Raji (cell line): ENCODE data around the gene PAK3.

Source experiments
- POLR2A ChIP-seq: IDR thresholded peaks from 2 replicates; pipeline ENCODE4 v1.6.1; 2011; ENCODE audit warnings: low read depth, low read length, control low read depth; ENCODE audit not compliant: insufficient read depth

PAK3 gene

DNA sequence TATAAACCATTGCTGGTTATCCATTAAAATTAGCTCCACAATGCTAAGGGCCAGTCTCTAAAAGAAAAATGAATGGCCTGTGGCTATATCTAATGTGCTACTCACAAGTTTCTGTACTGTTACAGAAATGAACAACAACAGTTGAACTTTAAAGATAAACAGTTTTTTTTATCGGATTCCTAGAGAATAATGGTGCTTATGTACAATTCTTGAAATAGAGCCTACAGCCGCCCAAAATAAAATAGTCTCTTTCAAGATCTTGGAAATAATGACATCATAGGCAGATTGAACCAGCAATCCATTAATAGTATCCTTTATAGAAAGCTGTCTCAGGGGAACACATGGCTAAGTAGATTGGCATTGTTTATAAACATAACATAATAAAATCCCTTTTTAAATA, 23.4 kb downstream of the PAK3 start:
- TF ChIP-seq POLR2A: no peak

DNA sequence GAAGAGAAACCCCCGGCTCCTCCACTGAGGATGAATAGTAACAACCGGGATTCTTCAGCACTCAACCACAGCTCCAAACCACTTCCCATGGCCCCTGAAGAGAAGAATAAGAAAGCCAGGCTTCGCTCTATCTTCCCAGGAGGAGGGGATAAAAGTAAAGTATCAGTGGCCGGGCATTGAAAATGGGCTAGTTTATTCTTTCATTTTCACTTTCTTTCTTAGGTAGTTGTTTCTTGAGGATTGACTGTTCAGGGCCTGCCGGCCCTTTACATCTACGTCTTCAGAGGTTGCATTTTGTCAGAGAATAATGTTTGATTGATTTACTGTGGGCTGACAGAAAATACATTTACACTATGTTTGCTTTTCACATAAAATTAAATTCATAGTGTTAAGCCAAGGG, 27.1 kb downstream of the PAK3 start:
- TF ChIP-seq POLR2A: no peak

DNA sequence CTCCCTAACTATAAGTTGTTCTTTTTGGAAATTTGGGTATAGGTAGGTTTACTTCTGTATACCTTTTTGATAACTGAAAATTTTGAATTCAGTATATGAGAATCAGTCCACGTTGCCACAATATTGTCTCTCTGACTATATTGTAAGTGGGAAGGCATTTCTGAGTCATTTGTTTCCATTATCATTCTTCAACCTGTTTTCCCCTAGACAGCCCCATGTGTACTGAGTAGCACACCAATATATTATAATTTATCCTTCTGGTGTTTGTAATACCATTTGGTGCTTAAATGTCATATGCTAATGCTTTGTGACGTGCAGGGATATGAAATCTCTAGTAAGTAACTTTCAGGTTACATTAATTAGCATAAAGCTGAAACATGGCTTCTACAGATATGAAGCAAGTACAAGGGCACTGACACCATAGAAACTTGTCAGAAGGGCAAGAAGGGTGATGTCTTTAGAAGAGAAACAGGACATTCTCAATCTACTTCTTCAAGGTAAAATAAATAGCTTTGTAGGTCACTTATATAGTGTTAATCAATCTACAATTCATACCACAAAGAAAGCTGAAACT, 27.7 kb downstream of the PAK3 start:
- no peak for TF ChIP-seq POLR2A

DNA sequence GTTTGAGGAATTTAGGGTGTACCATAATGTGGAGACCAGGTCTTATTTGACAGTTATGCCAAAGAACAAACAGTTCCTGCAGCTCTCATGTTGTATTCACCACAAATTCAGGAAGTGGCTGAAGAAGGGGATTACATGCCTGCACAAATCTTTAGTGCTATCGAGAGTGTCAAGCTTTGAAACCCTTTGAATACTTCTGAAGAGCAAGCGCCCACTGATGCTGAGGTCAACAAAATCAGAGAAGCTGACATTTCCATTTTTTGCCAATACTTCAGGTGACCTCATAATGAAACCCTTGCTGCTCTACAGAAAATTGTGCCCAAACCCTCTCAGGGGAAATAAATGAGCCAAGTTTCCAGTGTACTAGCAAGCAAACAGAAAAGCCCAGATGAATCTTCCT, 28.4 kb downstream of the PAK3 start:
- no peak for TF ChIP-seq POLR2A

DNA sequence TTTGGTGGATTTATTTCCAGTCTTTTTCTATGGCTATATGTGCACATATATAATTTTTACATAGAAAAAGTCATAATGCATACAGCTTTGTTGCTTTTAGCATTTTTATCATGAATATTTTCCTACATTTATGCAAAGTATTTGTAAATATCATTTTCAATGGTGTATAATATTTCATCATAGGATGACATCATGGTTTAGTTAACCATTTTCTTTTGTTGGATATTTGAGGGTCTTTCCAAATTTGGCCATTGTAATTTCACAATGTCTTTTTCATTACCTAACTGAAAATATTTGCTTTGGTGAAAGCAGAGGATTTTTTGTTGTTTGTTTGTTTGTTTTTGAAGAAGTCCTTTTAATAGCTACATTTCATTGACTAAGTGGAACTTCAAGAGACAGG, 31.0 kb downstream of the PAK3 start:
- TF ChIP-seq POLR2A: no peak

DNA sequence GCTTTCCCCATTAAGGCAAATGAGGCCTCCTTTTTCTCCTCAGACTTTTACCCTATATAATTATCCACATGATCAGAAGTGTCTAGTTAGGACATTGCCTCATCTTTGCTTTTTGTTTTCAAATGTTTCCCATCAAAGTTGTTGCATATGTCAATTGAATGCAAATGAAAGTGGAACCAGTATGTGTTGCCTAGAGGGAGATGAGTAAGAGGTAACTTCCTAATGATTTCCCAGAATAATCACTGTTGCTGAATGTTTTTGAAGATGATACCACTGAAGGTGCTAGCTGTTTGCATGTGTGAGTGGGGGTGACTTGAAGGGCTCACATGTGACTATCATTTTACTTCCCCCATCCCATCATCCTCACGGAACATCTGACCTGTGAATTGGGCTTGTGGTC, 33.9 kb downstream of the PAK3 start:
- no peak for TF ChIP-seq POLR2A

DNA sequence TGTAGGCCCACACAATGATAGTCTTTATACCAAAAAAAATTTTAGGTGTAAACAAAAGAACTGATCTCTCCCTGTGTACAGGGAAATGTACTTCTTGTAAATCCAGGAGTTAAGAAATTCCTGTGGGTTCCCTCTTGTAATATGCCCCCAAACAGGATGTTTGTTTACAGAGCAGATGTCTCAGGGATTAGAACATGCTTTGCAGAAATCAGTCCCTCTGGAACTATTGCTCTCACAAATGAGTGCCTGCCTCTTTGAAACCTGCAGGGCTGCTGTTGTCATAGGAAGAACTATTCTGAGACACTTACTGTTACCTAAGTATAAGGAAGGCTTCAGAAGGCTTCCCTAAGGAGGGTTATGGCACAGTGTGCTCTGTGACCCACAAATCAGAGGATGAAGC, 35.6 kb downstream of the PAK3 start:
- no peak for TF ChIP-seq POLR2A

DNA sequence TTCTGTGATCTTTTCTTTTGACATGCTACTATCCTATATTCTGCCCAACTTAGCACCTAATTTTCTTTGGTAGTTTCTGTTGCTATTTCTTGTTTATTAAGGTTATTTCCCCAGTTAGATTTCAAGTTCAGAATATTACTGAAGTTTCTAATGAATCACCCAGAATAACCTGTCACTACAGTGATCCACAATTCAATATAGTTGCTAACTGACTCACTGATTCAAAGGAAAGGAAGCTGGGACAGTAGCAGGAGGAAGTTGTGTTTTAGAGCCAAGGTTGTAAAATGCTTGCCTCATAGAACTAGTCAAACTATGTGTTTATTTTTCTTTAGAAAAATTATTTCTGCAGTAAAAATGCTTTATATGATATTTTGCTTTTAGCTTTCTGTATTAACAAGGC, 37.4 kb downstream of the PAK3 start:
- TF ChIP-seq POLR2A: no peak

DNA sequence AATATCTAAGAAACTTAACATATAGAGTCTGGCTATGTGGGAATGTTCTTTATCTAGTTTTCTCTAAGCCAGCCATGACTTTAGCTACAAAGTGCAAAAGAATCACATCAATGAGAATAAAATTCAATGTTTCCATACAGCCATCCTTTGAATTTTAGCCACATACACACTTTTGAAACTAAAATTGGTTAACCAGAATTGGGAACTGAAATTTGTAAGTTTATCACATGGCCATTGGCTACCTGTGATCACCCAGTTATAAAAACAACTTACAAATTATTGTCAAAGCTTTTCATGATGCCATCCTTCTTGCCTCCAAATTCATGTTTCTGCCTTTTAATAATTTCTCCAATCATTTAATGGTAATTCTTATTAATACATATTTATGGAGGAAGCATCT, 49.9 kb downstream of the PAK3 start:
- no peak for TF ChIP-seq POLR2A

DNA sequence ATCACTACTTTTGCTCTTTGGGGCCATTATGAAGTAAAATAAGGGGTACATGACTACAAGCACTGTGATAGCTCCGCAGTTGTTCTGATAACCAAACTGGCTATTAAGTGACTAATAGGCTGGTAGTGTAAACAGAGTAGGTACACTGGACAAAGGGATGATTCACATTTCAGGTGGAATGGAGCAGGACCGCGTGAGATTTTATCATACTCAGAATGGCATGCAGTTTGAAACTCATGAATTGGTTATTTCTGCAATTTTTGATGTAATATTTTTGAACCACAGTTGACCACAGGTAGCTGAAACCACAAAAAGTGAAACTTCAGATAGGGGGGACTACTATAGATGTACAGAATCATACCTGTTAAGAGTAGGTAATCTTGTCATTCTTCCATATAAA, 55.8 kb downstream of the PAK3 start:
- no peak for TF ChIP-seq POLR2A

DNA sequence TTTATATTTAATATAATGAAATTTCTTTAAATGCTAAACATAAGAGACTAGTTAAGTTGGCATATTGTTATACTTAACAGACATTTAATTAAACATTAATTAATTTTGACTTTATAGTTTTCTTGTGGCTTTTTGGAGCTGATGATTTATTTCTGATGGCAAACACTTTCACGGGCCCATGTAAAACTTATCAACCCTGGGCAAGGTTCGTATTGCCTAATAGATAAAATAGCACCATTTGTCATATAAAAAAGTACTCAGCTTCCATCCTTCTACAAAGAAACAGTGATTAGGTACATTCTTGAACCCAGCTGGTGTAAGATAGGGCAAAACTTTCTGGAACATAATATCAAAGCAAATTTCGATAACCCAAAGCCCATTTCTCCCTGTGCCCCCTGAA, 63.2 kb downstream of the PAK3 start:
- TF ChIP-seq POLR2A: no peak

DNA sequence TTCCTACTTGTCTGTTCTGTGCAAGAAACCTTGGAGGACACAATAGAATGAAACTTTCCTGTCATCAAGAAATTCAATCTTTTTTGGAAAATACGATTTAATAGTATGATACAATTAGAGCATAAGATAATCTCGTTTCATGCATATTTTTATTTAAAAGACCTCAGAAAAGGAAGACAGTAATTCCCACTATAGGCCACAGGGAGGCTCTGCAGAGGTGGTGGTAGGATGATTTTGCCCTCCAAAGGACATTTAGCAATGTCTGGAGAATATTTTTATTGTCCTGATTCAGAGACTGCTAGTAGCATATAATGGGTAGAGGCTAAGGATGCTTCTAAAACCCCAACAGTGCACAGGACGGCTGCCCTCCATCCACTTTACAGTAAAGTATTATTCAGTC, 68.7 kb downstream of the PAK3 start:
- no peak for TF ChIP-seq POLR2A

DNA sequence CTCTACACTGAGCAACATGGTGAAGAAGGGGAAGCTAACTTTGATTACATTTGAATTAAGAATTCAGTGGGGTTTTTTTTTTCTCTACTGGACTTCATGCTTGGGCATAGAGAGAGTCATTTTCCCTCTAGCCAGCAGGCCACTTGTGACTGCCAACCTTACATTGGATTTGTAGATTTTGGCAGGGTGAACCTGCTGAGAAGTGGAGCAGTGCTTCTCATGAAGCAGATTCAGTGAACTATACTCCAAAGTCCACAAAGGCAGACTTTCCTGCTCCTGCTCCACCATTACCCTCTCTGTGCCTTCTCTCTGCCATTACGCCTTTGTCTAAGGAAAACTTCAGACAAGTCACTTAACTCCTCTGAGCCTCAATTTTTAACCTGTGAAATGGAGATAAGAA, 69.9 kb downstream of the PAK3 start:
- TF ChIP-seq POLR2A: no peak

DNA sequence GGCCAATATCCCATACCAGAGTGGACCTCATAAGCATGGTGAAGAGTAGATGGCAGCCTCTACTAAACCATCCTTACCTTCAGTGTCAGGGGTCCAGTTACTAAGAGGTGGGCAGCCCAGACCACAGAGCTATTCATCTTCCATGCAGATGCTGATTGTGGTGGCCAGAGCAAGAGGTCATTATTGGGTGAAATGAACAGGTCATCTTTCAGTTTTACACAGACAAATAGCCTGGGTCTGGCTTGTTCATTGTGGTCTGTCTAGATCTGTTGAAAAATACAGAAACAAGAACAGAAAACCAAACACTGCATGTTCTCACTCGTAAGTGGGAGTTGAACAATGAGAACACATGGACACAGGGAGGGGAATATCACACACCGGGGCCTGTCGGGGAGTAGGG, 71.3 kb downstream of the PAK3 start:
- TF ChIP-seq POLR2A: no peak

DNA sequence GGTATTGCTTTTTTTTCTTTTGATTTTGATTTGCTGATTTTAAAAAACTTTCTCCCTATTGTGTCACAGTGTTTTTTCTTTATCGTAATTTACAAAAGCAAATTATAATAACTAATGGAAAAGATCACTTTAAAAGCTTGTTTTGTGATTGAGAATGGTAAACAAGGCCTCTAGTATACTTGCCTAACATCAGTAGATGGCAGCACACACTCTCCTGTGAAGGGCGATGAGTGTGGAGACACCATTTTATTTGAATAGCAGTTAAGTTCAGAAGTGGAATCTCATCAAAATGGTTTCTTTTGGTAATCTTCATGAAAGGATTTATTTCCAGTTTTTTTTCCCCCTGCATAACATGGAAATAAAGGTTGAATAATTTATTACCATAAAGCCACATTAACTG, 72.3 kb downstream of the PAK3 start:
- TF ChIP-seq POLR2A: no peak

DNA sequence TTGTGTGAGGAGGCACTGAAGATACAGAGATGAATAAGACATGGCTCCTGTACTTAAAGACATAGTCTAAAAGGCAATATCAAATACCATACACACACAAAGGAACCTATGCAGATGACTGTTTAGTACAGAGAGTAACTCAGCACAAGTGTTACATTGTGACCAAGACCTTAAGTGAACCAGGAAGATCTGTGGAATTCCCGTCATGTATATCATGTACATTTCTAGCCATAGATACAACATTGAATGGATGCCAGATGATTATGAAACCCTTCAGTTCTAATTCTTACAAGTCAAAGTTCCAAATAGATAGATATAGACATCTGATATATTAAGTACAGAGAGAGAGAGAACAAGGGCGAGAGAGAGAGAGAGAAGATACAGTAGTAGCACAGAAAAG, 73.2 kb downstream of the PAK3 start:
- TF ChIP-seq POLR2A: no peak

DNA sequence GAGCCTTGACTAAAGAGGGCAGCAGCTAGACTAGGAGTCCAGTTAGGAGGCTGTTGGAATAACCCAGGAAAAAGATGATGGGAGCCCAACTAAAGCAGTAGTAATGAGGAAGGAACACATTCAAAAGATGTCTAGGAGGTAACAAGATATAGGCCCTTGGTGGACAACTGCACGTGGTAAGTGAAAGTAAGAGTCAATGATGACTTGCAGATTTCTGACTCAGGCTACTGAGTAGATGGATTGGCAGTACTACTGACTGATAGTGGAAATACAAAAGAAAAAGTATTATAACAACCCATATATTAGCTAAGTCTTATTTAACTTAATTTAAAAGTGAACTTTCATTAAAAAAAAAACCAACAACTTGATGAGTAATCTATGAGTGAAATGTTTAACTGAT, 74.0 kb downstream of the PAK3 start:
- no peak for TF ChIP-seq POLR2A

DNA sequence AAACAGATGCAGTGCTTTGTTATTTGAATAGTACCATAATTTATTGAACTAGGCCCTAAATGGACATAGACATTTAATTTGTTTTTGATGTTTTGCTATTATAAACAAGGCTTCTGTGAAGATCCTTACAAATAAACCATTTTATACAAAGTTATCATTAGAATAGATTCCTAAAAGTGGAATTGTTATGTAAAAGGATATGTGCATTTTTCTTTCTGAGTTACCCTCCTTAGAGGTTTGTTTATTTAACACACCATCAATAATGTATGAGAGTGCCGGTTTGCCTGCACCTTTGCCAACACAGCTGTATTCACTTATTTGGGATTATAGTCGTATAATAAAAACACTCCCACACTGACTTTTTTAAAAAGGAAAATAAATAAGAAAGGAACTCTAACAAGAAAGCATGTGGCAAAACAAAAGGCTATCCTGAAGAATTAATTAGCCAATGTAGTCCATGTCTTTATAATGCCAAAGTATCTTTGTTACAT, 84.8 kb downstream of the PAK3 start:
- no peak for TF ChIP-seq POLR2A

DNA sequence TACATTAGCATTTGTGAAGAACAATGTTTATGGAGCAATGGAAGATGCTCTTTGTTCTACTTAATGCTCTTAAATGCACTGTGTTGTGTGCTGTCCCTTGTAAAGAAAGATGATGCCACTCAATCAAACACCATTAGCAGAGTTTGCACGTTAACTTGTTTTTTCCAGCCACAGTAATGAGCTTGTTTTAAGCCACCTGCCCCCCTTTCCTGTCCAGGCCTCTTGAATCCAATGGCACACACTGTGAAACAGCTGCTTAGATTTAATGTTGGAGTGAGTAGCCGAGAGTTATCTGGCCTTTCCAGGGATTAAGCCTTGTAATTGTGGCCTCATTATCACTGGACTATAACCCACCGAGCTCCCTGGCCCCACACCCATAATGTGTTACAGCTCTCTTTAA, 86.0 kb downstream of the PAK3 start:
- no peak for TF ChIP-seq POLR2A

DNA sequence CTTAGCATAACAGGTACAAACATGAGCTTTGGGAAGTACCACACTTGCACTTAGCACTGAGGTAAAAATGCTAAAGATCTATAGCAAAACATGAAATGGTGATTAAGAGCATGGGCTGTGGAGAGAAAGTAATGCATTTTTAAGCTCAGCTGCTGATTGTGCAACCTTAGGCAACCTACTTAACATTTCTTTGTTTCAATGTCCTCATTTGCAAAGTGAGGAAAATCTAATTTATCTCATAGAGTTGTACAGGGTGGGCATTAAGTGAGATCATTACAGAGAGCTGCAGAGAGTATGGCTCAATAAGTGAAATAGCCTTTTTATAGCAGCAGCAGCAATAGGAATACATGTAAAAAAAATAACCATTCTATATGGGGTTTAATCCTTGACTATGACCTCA, 87.0 kb downstream of the PAK3 start:
- TF ChIP-seq POLR2A: no peak
